Kidney epithelial cell (primary cell): ENCODE measurements around the gene PPP2R1B. TPM values are rescaled to one million over a fixed set of nuclear protein-coding genes. Genes with fewer than 3 reads are reported as not detected.

ENCODE experiments used
- DNase-seq: peaks from one replicate; pipeline ENCODE4 v3.0.0-alpha.2; 2010; ENCODE audit warnings: low read depth
- H3K27me3 ChIP-seq: 2 replicates; pipeline ENCODE4 v1.6.0; 2011; ENCODE audit warnings: low read length; ENCODE audit not compliant: control insufficient read depth, insufficient read depth
- H3K36me3 ChIP-seq: 2 replicates; pipeline ENCODE4 v1.5.1; 2011; ENCODE audit warnings: low read length; ENCODE audit not compliant: control insufficient read depth, insufficient read depth
- H3K4me3 ChIP-seq: 2 replicates; pipeline ENCODE4 v1.5.1; 2011; ENCODE audit warnings: low read depth, mild to moderate bottlenecking, control low read depth, low read length
- CTCF ChIP-seq: IDR thresholded peaks from 2 replicates; pipeline ENCODE4 v1.5.1; 2011; ENCODE audit warnings: mild to moderate bottlenecking, moderate library complexity, low read length, control low read depth, inconsistent platforms; ENCODE audit not compliant: insufficient read depth, poor library complexity, severe bottlenecking
- total RNA-seq: library from RNA; depleted of rRNA; stranded (reverse); fragments of >200 nt; gene quantifications from 2 replicates; pipeline ENCODE4 v1.2.3, GENCODE V29; 2015

PPP2R1B gene
- total RNA-seq, 1 donor from 2014 or later: 34.5 TPM

- Histone ChIP-seq H3K27me3 (no peaks in the 10 kb centered on the region), H3K4me3 (no peak overlapping the region), H3K36me3 (no peaks in the 10 kb centered on the region)
- no peak for DNase-seq
- TF ChIP-seq CTCF: no peak
These were observed 45.3 kb upstream of the PPP2R1B start for GRCh38 chr11:111811445-111811844.

GRCh38 chr11:111808834-111809233, 42.6 kb upstream of the PPP2R1B start:
- H3K27me3 ChIP-seq: no peaks in the 10 kb centered on the region
- H3K4me3 ChIP-seq: no peak overlapping the region
- no peak for DNase-seq
- H3K36me3 ChIP-seq: no peaks in the 10 kb centered on the region
- no peak for TF ChIP-seq CTCF

- no peaks in the 10 kb centered on the region for H3K27me3 ChIP-seq
- no peak overlapping the region for H3K4me3 ChIP-seq
- DNase-seq: no peak
- no peaks in the 10 kb centered on the region for H3K36me3 ChIP-seq
- TF ChIP-seq CTCF: no peak
These were observed 41.9 kb upstream of the PPP2R1B start for GRCh38 chr11:111808063-111808588.

- no peak for DNase-seq
These were observed 40.9 kb upstream of the PPP2R1B start for GRCh38 chr11:111807076-111807475.

GRCh38 chr11:111801135-111801534, 34.9 kb upstream of the PPP2R1B start:
- Histone ChIP-seq H3K4me3 (no peak overlapping the region), H3K27me3 (no peaks in the 10 kb centered on the region), H3K36me3 (no peaks in the 10 kb centered on the region)
- TF ChIP-seq CTCF: no peak
- no peak for DNase-seq

More at GRCh38 chr11:111807076-111807475, 40.9 kb upstream of the PPP2R1B start:
- H3K4me3 ChIP-seq: no peak overlapping the region
- H3K36me3 ChIP-seq: no peaks in the 10 kb centered on the region
- TF ChIP-seq CTCF: no peak
- H3K27me3 ChIP-seq: no peaks in the 10 kb centered on the region

GRCh38 chr11:111798279-111798678, 32.1 kb upstream of the PPP2R1B start:
- Histone ChIP-seq H3K4me3 (no peak overlapping the region), H3K36me3 (no peaks in the 10 kb centered on the region), H3K27me3 (no peaks in the 10 kb centered on the region)
- no peak for TF ChIP-seq CTCF
- no peak for DNase-seq
